NCI-H146 treated with DMSO at 0.1 percent for 48 hours (cell line): ENCODE measurements around the gene NEK7.

Source experiments
- DNase-seq: peaks from one replicate; lab custom pipeline; 2025; ENCODE audit not compliant: unreplicated experiment; lab: John Stamatoyannopoulos, UW

NEK7 gene

GRCh38 chr1:198333744-198334143 lies 176.9 kb downstream of the NEK7 start:
- no peak for DNase-seq

- no peak for DNase-seq
Observed at GRCh38 chr1:198335663-198336062, 178.9 kb downstream of the NEK7 start.

- no peak for DNase-seq
Observed at GRCh38 chr1:198337886-198338285, 181.1 kb downstream of the NEK7 start.

- no peak for DNase-seq
Observed at GRCh38 chr1:198340139-198340538, 183.3 kb downstream of the NEK7 start.

GRCh38 chr1:198346178-198346577 lies 189.4 kb downstream of the NEK7 start:
- no peak for DNase-seq

GRCh38 chr1:198350456-198350855 lies 193.7 kb downstream of the NEK7 start:
- no peak for DNase-seq

- no peak for DNase-seq
Observed at GRCh38 chr1:198352975-198353695, 196.3 kb downstream of the NEK7 start.

GRCh38 chr1:198357937-198358336 lies 201.1 kb downstream of the NEK7 start:
- no peak for DNase-seq

GRCh38 chr1:198359024-198359653 lies 202.3 kb downstream of the NEK7 start:
- no peak for DNase-seq

- no peak for DNase-seq
Observed at GRCh38 chr1:198360208-198360729, 203.5 kb downstream of the NEK7 start.

GRCh38 chr1:198361237-198361767 lies 204.5 kb downstream of the NEK7 start:
- no peak for DNase-seq

GRCh38 chr1:198363625-198364151 lies 206.9 kb downstream of the NEK7 start:
- no peak for DNase-seq

- DNase-seq: no peak
Observed at GRCh38 chr1:198364471-198364870, 207.7 kb downstream of the NEK7 start.

GRCh38 chr1:198367296-198367695 lies 210.5 kb downstream of the NEK7 start:
- no peak for DNase-seq

GRCh38 chr1:198370996-198371395 lies 214.2 kb downstream of the NEK7 start:
- no peak for DNase-seq
